ENCODE results near the gene FRK.
"Not testable (repeated sequence)": the region's sequence is repeated elsewhere in the genome, so short reads cannot be mapped to it uniquely, and the experiment has no call there.

The FRK gene

GRCh38 chr6:116059713-116060571 is 749 bp downstream of the FRK start:
- DNase-seq (ENCODE audit: insufficient read length, low spot score) = no peak
- FAIRE-seq = peak; percentile 84
- 0 out of 2 replicates have a peak, but pooled peaks have one; percentile 12 for TF ChIP-seq SPI1 (IDR thresholded peaks at IDR 0.05; ENCODE audit: low read depth, low read length)
- no peak for TF ChIP-seq TAF1 (IDR thresholded peaks at IDR 0.05; ENCODE audit: low read depth, low read length)

- TF ChIP-seq SPI1 (IDR thresholded peaks at IDR 0.05; ENCODE audit: low read depth, low read length) = no peak
- no peak for FAIRE-seq
These were observed 2.9 kb downstream of the FRK start for GRCh38 chr6:116057766-116058165.

GRCh38 chr6:116055513-116055912 is 5.2 kb downstream of the FRK start:
- no peak for TF ChIP-seq POLR2A (IDR thresholded peaks at IDR 0.05; ENCODE audit: low read depth, low read length)
- TF ChIP-seq POU2F2 (IDR thresholded peaks at IDR 0.05; ENCODE audit: low read depth, low read length) = no peak
- TF ChIP-seq POLR2AphosphoS5 (IDR thresholded peaks at IDR 0.05; ENCODE audit: low read depth, low read length) = no peak
- TF ChIP-seq SPI1 (IDR thresholded peaks at IDR 0.05; ENCODE audit: low read depth, low read length) = no peak
- no peak for DNase-seq (ENCODE audit: insufficient read length, low spot score)
- FAIRE-seq = no peak

More at GRCh38 chr6:116057766-116058165, 2.9 kb downstream of the FRK start:
- no peak for DNase-seq (ENCODE audit: insufficient read length, low spot score)

GRCh38 chr6:116051244-116051643 is 9.4 kb downstream of the FRK start:
- TF ChIP-seq POU2F2 (IDR thresholded peaks at IDR 0.05; ENCODE audit: low read depth, low read length) (no peak), POLR2AphosphoS5 (IDR thresholded peaks at IDR 0.05; ENCODE audit: low read depth, low read length) (no peak), POLR2A (IDR thresholded peaks at IDR 0.05; ENCODE audit: low read depth, low read length) (no peak)
- DNase-seq (ENCODE audit: insufficient read length, low spot score) (no peak), FAIRE-seq (no peak)

GRCh38 chr6:116050737-116051136 is 10.0 kb downstream of the FRK start:
- TF ChIP-seq TAF1 (IDR thresholded peaks at IDR 0.05; ENCODE audit: low read depth, low read length) (no peak), POLR2A (IDR thresholded peaks at IDR 0.05; ENCODE audit: low read depth, low read length) (no peak), POU2F2 (IDR thresholded peaks at IDR 0.05; ENCODE audit: low read depth, low read length) (no peak), SPI1 (IDR thresholded peaks at IDR 0.05; ENCODE audit: low read depth, low read length) (no peak), POLR2AphosphoS5 (IDR thresholded peaks at IDR 0.05; ENCODE audit: low read depth, low read length) (no peak), PAX5 (IDR thresholded peaks at IDR 0.05; ENCODE audit: insufficient read depth, low read length, severe bottlenecking) (no peak)
- no peak for DNase-seq (ENCODE audit: insufficient read length, low spot score)
- no peak for FAIRE-seq

- TF ChIP-seq PAX5 (IDR thresholded peaks at IDR 0.05; ENCODE audit: insufficient read depth, low read length, severe bottlenecking) (no peak), SPI1 (IDR thresholded peaks at IDR 0.05; ENCODE audit: low read depth, low read length) (no peak), POU2F2 (IDR thresholded peaks at IDR 0.05; ENCODE audit: low read depth, low read length) (no peak), POLR2A (IDR thresholded peaks at IDR 0.05; ENCODE audit: low read depth, low read length) (no peak), POLR2AphosphoS5 (IDR thresholded peaks at IDR 0.05; ENCODE audit: low read depth, low read length) (no peak), TAF1 (IDR thresholded peaks at IDR 0.05; ENCODE audit: low read depth, low read length) (no peak)
- no peak for FAIRE-seq
- DNase-seq (ENCODE audit: insufficient read length, low spot score) = no peak
These were observed 11.4 kb downstream of the FRK start for GRCh38 chr6:116049321-116049720.

- DNase-seq (ENCODE audit: insufficient read length, low spot score) (no peak), FAIRE-seq (peak; percentile 84)
- TF ChIP-seq SPI1 (IDR thresholded peaks at IDR 0.05; ENCODE audit: low read depth, low read length) (peak; percentile 90), PAX5 (IDR thresholded peaks at IDR 0.05; ENCODE audit: insufficient read depth, low read length, severe bottlenecking) (no peak)
These were observed 13.3 kb downstream of the FRK start for GRCh38 chr6:116047173-116047933.

GRCh38 chr6:116046737-116047136 is 14.0 kb downstream of the FRK start:
- FAIRE-seq (no peak), DNase-seq (ENCODE audit: insufficient read length, low spot score) (no peak)
- TF ChIP-seq POLR2A (IDR thresholded peaks at IDR 0.05; ENCODE audit: low read depth, low read length) (no peak), POU2F2 (IDR thresholded peaks at IDR 0.05; ENCODE audit: low read depth, low read length) (no peak), SPI1 (IDR thresholded peaks at IDR 0.05; ENCODE audit: low read depth, low read length) (no peak), TAF1 (IDR thresholded peaks at IDR 0.05; ENCODE audit: low read depth, low read length) (no peak), PAX5 (IDR thresholded peaks at IDR 0.05; ENCODE audit: insufficient read depth, low read length, severe bottlenecking) (no peak), POLR2AphosphoS5 (IDR thresholded peaks at IDR 0.05; ENCODE audit: low read depth, low read length) (no peak)

GRCh38 chr6:116046272-116046671 is 14.4 kb downstream of the FRK start:
- FAIRE-seq; DNase-seq (ENCODE audit: insufficient read length, low spot score): not testable (repeated sequence)

- FAIRE-seq = no peak
- DNase-seq (ENCODE audit: insufficient read length, low spot score) = no peak
- TF ChIP-seq SPI1 (IDR thresholded peaks at IDR 0.05; ENCODE audit: low read depth, low read length) (no peak), PAX5 (IDR thresholded peaks at IDR 0.05; ENCODE audit: insufficient read depth, low read length, severe bottlenecking) (no peak), POLR2A (IDR thresholded peaks at IDR 0.05; ENCODE audit: low read depth, low read length) (no peak)
These were observed 18.8 kb downstream of the FRK start for GRCh38 chr6:116041934-116042333.

- FAIRE-seq (no peak), DNase-seq (ENCODE audit: insufficient read length, low spot score) (no peak)
- TF ChIP-seq POLR2A (IDR thresholded peaks at IDR 0.05; ENCODE audit: low read depth, low read length) (no peak), TAF1 (IDR thresholded peaks at IDR 0.05; ENCODE audit: low read depth, low read length) (no peak), POU2F2 (IDR thresholded peaks at IDR 0.05; ENCODE audit: low read depth, low read length) (no peak), PAX5 (IDR thresholded peaks at IDR 0.05; ENCODE audit: insufficient read depth, low read length, severe bottlenecking) (no peak), SPI1 (IDR thresholded peaks at IDR 0.05; ENCODE audit: low read depth, low read length) (no peak), POLR2AphosphoS5 (IDR thresholded peaks at IDR 0.05; ENCODE audit: low read depth, low read length) (no peak)
These were observed 19.7 kb downstream of the FRK start for GRCh38 chr6:116040993-116041392.

Measured in GM12891 (cell line).